Endothelial cell of umbilical vein (primary cell): Measurements from ENCODE around the gene EIF2AK2. TPM values are rescaled to one million over a fixed set of nuclear protein-coding genes. Genes with fewer than 3 reads are reported as not detected.
A peak's percentile ranks its signal among the peaks of the same experiment; 100 is the strongest.

Source experiments
- BruUV-seq: library from RNA; stranded (reverse); fragments of 400-500 nt; replicated peaks from 2 replicates; lab custom pipeline; 2021; lab: Mats Ljungman, UMichigan
- CTCF ChIA-PET: fragments of 300-600, 350-600 bp; sonication (Branson Sonifier 250); formaldehyde crosslinking; loops from one replicate; lab custom pipeline; 2021; ENCODE audit warnings: antibody characterized with exemption, inconsistent platforms; lab: Charles Lee
- POLR2A ChIA-PET: fragments of 300-600, 350-600 bp; sonication (Branson Sonifier 250); formaldehyde crosslinking; loops from one replicate; lab custom pipeline; 2021; ENCODE audit warnings: antibody characterized with exemption, inconsistent platforms; lab: Charles Lee
- DNase-seq: peaks from one replicate; pipeline ENCODE4 v3.0.0-alpha.2; 2011; ENCODE audit warnings: low read depth, low spot score
- FAIRE-seq: peaks from 2 replicates; lab custom pipeline; 2011; peaks lifted over from hg19 to GRCh38; lab: Jason Lieb, UNC
- H2AFZ ChIP-seq: 2 replicates; pipeline ENCODE4 v1.6.0; 2012; ENCODE audit warnings: low read depth, low read length, control low read depth, inconsistent platforms
- H3K27ac ChIP-seq: 2 replicates; pipeline ENCODE4 v1.5.1; 2011; ENCODE audit warnings: low read depth, mild to moderate bottlenecking, control low read depth, low read length, moderate library complexity; ENCODE audit not compliant: insufficient read depth
- H3K27me3 ChIP-seq, 2 experiments: 2 replicates each; pipeline versions ENCODE4 v1.6.0 to v1.6.1; 2011; ENCODE audit warnings: low read length in 2 of 2, mixed read lengths in 1 of 2; ENCODE audit not compliant: control insufficient read depth in 2 of 2, insufficient read depth in 2 of 2
- H3K36me3 ChIP-seq, 2 experiments: 2 replicates in 1 of 2; 3 replicates in 1 of 2; pipeline ENCODE4 v1.5.1; 2011; ENCODE audit warnings: low read length in 2 of 2, mild to moderate bottlenecking in 1 of 2, moderate library complexity in 1 of 2; ENCODE audit not compliant: control insufficient read depth in 2 of 2, insufficient read depth in 2 of 2; ENCODE audit errors: extremely low read depth in 1 of 2
- H3K4me1 ChIP-seq: 3 replicates; pipeline ENCODE4 v1.5.1; 2011; ENCODE audit warnings: mild to moderate bottlenecking, low read length; ENCODE audit not compliant: control insufficient read depth, insufficient read depth; ENCODE audit errors: extremely low read depth
- H3K4me2 ChIP-seq: 2 replicates; pipeline ENCODE4 v1.6.1; 2011; ENCODE audit warnings: low read length, control low read depth, mixed read lengths; ENCODE audit not compliant: insufficient read depth
- H3K4me3 ChIP-seq, 3 experiments: fragments of 200-600 bp in 1 of 3; sonication (generic), shearing (Covaris generic) in 1 of 3; replicated peaks in 1 of 3; 2 replicates each; pipeline ENCODE4 v1.5.1; 2011 to 2016; ENCODE audit warnings: control low read depth in 3 of 3, low read length in 3 of 3, mild to moderate bottlenecking in 2 of 3, inconsistent platforms in 1 of 3, low read depth in 1 of 3, moderate library complexity in 1 of 3; ENCODE audit not compliant: insufficient read depth in 1 of 3
- H3K79me2 ChIP-seq: 2 replicates; pipeline ENCODE4 v1.6.0; 2012; ENCODE audit warnings: low read length, inconsistent platforms; ENCODE audit not compliant: control insufficient read depth, insufficient read depth
- H3K9ac ChIP-seq: replicated peaks from 2 replicates; pipeline ENCODE3; 2011; ENCODE audit warnings: low read length, control low read depth; ENCODE audit not compliant: insufficient read depth; ENCODE audit errors: extremely low read depth
- H3K9me1 ChIP-seq: replicated peaks from 3 replicates; pipeline ENCODE4 v1.6.0; 2011; ENCODE audit warnings: mild to moderate bottlenecking, low read length; ENCODE audit not compliant: control insufficient read depth, insufficient read depth; ENCODE audit errors: extremely low read depth
- H3K9me3 ChIP-seq: replicated peaks from 2 replicates; pipeline ENCODE4 v1.5.1; 2012; ENCODE audit warnings: low read length, inconsistent platforms; ENCODE audit not compliant: control insufficient read depth, insufficient read depth
- H4K20me1 ChIP-seq: replicated peaks from 2 replicates; pipeline ENCODE3; 2011; ENCODE audit warnings: mild to moderate bottlenecking, low read length; ENCODE audit not compliant: control insufficient read depth, insufficient read depth; ENCODE audit errors: extremely low read depth
- EZH2 ChIP-seq: IDR thresholded peaks from 2 replicates; pipeline ENCODE4 v1.6.1; 2012; ENCODE audit warnings: borderline replicate concordance, low read depth, mild to moderate bottlenecking, moderate library complexity, low read length, inconsistent platforms; ENCODE audit not compliant: severe bottlenecking
- FOS ChIP-seq: IDR thresholded peaks from 2 replicates; pipeline ENCODE4 v1.6.1; 2011; ENCODE audit warnings: mild to moderate bottlenecking, low read length, moderate library complexity, borderline replicate concordance; ENCODE audit not compliant: insufficient read depth
- MYC ChIP-seq: IDR thresholded peaks from one replicate; pipeline ENCODE4 v1.6.1; 2011; ENCODE audit warnings: mild to moderate bottlenecking, low read depth, low read length
- dilution Hi-C: fragments of 300-500 bp; cut with MboI; formaldehyde crosslinking; loops from one replicate; pipeline ENCODE4 v1.15.0; 2019; ENCODE audit warnings: low sequenced_read_pairs; ENCODE audit not compliant: extremely low pct_ligation_motif_present
- intact Hi-C: fragments of 100-400 bp; cut with micrococcal nuclease; formaldehyde crosslinking; loops from one replicate; pipeline ENCODE4 v1.10.0; 2022
- polyA plus RNA-seq, 4 experiments: library from polyadenylated mRNA; depleted of rRNA in 3 of 4; stranded (reverse) in 3 of 4; unstranded in 1 of 4; fragments of >200 nt; gene quantifications; 2 replicates each; pipeline versions ENCODE4 v1.2.1 to v1.2.3, GENCODE V29; 2011 to 2012; ENCODE audit warnings: missing spikeins in 1 of 4
- total RNA-seq: library from RNA; stranded (reverse); gene quantifications from 2 replicates; pipeline ENCODE4 v1.2.3, GENCODE V29; 2021

The EIF2AK2 gene
- total and polyA plus RNA-seq, 2 donors (not counting 3 experiments of a cell fraction or from before 2014, with no cell fraction given): 8.0 to 41.1 TPM

GRCh38 chr2:37203708-37204107, 46.9 kb upstream of the EIF2AK2 start:
- no peak overlapping the region for H3K9ac ChIP-seq
- H3K4me2 ChIP-seq: no peak overlapping the region
- peaks cover 12 to 16% of the 10 kb centered on the region in 2 experiments for H3K36me3 ChIP-seq
- FAIRE-seq: no peak
- BruUV-seq: no TSS peak
- POLR2A ChIA-PET: no interaction called here
- H2AFZ ChIP-seq: no peak overlapping the region
- DNase-seq: no peak
- no peaks in the 10 kb centered on the region for H3K9me1 ChIP-seq
- H3K27me3 ChIP-seq: no peaks in the 10 kb centered on the region
- H3K4me3 ChIP-seq: no peak overlapping the region
- H3K9me3 ChIP-seq: no peaks in the 10 kb centered on the region
- dilution Hi-C loops (no loop called here), intact Hi-C loops (no loop called here)
- TF ChIP-seq EZH2 (no peak), MYC (no peak)
- H3K27ac ChIP-seq: no peak overlapping the region
- H3K4me1 ChIP-seq: no peaks in the 10 kb centered on the region
- H4K20me1 ChIP-seq: no peaks in the 10 kb centered on the region
- CTCF ChIA-PET: interaction anchor here (1.4 kb wide), 1 partner anchor 13 kb away, joined by 3 read pairs; no protein-coding TSS in a partner anchor
- peaks cover 38% of the 10 kb centered on the region for H3K79me2 ChIP-seq

- CTCF ChIA-PET: interaction anchor here (0.9 to 2.1 kb wide), 2 partner anchors 10 to 14 kb away, joined by 4 to 5 read pairs; no protein-coding TSS in a partner anchor
- dilution Hi-C loops: no loop called here
Observed at GRCh38 chr2:37201766-37202165, 45.0 kb upstream of the EIF2AK2 start.

More at GRCh38 chr2:37201766-37202165, 45.0 kb upstream of the EIF2AK2 start:
- Histone ChIP-seq H3K9me3 (no peaks in the 10 kb centered on the region), H3K27me3 (no peaks in the 10 kb centered on the region), H3K9ac (no peak overlapping the region), H3K9me1 (no peaks in the 10 kb centered on the region), H3K36me3 (peaks cover 12 to 16% of the 10 kb centered on the region in 2 experiments), H3K27ac (no peak overlapping the region), H3K4me3 (no peak overlapping the region), H3K79me2 (peaks cover 36% of the 10 kb centered on the region), H3K4me1 (peaks cover 6% of the 10 kb centered on the region), H3K4me2 (no peak overlapping the region), H4K20me1 (no peaks in the 10 kb centered on the region), H2AFZ (no peak overlapping the region)
- no peak for TF ChIP-seq MYC
- peak; percentile 5 for TF ChIP-seq FOS
- BruUV-seq: no TSS peak
- no peak for DNase-seq
- intact Hi-C loops: no loop called here
- FAIRE-seq: no peak
- POLR2A ChIA-PET: no interaction called here
